HG02759 (cell line): ENCODE data around the gene BCL6.
A peak's percentile ranks its signal among the peaks of the same experiment; 100 is the strongest.

Source experiments
- ATAC-seq: cut with Tn5 transposase; IDR thresholded peaks from one replicate; pipeline ENCODE4 v1.9.1; 2021; ENCODE audit warnings: mild to moderate bottlenecking, moderate library complexity; ENCODE audit not compliant: unreplicated experiment

The BCL6 gene

DNA sequence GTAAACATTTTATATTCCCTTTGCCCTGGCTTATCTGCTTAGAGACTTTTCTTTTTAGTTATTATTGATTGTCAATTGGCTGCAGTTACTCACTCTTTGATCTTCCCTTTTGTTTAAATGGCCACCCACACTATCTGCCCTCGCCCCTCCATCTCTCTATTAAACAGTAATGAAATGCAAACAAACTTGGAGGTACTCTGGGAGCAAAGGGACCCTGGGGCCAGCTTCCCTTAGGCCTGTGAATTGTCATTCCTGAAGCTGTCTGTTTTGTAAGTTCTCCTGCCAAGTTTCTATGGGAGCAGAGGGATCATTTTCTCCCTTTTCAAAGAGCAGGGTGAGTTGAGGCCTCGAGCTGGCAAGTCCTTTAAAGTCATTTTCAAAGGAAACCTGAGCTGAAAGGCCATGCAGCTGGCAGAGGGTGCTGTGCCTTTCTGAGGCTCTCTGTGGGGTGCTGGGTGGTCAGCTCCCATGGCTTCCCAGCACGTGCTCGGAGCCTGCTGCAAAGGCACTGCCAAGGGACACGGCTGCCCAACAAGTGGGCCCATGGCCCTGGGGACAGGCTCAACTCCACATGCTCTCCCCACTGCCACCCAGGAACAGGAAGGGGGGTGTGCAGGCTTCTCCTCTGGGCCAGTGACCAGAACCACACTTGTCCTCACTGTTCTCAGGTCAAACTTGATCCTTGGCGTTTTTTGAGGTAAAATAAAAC is 25.5 kb downstream of the BCL6 start:
- no peak for ATAC-seq

DNA sequence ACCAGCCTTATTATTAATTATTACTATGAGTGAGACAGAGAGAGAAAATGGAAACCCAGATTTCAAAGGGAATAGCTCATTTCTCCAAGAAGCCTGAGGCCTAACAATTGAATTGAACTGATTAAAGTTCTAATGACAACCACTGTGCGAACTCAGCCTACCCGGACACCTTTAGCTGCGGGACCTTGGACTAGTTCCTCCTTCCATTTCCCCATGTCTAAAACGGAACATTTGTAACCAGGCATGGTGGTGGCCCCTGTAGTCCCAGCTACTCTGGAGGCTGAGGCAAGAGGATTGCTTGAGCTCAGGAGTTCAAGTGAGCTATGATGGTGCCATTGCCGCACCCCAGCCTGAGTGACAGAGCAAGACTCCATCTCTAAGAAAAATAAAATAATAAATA is 26.5 kb downstream of the BCL6 start:
- ATAC-seq, result no peak

DNA sequence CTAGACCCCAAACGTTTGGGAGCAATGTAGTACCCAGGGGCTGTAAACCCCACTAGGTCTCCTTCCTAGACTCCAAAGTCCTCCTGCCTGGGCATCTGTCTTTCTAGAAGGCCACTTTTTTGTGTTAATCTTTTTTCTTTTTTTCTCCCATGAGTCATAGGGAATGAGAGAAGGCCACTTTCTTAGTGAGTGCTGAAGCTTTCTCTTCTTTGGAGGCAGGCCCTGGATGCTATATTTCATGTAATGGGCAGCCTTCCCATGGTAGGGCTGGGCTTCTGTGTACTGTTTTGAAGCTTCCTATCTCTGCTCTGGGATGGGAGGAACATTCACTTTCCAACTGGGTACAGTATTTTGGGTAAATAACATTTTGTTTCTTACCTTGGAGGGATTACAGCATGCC is 27.7 kb downstream of the BCL6 start:
- ATAC-seq, result no peak

DNA sequence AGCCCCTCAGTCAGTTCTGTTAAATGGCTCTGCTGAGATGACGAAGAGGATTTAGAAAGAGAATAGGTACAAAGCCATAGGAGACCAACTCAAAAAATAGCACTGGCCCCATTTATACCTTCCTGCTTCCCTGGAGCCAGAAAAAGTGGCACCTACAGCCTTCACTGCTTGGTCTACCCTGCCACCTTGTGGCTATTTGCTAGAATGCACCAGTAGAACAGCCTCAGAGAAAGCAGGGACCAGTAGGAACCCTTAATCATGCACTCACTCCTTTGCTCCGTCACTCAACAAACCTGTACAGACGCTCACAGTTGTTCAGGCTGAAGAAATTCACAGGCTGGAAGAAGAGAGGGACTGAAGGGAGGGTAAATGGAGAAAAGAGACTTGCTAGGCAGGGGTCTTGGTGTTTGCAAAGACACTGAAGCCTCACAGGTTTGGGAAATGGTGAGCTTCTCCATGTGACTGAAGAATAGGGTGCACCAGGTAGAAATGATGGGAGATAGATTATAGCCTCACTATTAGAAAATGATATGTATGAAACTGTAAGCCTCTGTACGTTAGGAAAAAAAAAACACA is 30.8 kb downstream of the BCL6 start:
- peak; percentile 89 for ATAC-seq

DNA sequence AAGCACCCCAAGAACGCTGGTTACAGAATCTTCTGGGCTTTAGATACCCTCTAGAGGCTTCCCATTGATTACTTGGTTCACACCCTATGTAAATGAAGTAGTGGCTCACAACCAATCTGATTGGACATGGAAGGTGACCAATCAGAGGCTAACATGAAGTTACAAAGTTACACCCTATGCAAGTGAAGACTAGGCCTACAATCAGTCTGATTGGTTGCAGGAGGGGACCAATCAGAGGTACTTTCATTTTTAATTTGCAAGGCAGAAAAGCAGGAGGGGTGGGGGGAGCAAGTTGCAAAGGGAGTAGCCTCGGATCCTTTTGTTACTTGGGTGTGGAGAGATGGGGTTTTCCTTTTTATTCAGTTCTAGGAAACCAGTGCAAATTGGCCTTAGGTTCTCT is 31.8 kb downstream of the BCL6 start:
- ATAC-seq, result no peak

DNA sequence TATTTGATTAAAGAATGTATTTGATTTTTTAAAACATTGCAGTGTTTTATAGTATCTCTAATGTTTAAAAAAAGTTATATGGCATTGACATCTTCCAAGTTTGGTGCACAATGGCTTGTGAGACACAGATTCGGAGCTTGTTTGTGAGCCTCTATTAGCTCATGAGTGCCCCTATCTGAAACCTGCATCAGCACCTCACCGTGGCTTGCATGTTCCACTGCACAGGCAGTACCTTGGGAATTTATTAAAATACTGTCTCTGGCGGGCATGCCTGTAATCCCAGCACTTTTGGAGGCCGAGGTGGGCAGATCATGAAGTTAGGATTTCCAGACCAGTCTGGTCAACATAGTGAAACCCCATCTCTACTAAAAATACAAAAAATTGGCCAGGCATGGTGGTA is 36.1 kb downstream of the BCL6 start:
- no peak for ATAC-seq

DNA sequence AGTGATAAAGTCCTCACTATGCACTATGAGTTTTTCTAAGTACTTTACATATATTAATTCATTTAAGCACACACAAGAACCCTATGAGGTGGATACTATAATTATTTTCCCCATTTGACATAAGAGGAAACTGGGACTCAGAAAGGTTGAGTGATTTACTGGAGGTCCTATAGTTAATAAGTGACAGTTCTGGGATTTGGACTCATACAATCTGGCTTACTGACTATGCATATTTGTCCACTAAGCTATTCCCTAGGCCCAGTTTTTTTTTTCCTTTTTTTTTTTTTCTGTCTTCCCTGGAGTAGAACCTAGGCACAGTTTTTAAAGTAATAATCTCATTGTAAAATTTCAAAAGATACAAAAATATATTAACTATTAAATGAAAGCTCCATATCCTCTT is 36.6 kb downstream of the BCL6 start:
- ATAC-seq, result no peak

DNA sequence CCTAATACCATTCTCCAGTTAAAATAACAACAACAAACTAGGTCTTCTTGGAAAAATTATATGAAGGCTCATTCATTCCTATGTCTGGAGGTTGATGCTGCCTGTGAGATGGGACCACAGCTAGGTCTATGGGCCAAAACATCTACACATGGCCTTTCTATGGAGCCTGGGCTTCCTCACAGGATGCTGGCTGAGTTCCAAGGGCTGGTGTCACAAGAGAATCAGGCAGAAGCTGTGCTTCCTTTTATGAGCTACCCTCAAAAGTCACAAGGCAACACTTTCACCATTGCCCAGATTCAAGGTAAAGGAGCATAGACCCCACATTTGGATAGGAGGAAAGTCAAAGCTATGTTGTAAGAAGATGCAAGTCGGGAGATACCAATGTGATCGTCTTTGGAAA is 38.3 kb downstream of the BCL6 start:
- ATAC-seq, result no peak

DNA sequence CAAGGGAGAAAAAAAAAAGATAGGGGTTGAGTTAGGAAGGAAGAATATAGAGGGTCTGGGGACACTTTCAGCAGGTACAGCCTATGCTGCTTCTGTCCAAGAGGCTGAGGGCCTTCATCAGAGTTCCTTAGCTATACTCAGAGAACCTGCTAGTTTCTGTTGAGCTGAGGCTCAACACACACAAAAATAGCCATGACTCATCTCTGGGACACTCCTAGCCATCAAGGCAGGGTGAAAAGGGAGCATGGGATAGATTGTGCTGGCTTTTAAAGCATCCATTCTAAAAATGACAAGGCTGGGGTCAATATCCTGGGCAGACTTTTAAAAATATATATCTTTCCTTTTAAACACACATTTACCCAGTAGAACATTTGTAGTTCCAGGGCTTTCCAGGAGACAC is 40.1 kb downstream of the BCL6 start:
- ATAC-seq, result no peak

DNA sequence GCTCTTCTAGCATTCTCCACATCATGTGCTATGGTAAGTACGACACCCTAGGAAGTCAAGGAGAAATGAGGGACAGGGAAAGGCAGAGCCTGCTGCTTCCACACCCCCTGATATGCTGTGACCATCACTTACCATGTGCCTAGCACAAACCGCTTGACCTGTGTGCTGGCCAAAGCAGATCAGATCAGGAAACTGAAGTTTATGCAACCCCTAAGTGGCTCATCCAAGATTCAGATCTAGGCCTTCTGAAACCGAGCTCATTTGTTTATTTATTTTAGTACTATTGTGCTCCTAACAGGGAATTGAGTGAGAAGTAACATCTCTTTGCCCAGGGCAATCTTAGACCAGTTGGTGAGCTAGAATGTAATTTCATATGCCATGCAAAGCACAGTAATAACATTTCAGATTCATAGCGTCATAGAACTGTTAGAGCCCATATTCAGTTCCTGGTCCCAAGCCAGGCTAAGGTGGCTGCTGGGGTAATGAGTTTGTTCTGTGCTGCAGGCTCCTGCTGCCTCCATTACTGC is 42.7 kb downstream of the BCL6 start, which contains the start of gene RTP2:
Gene RTP2 (minus strand): TSS at position 51 of the 527 bp plus-strand sequence. CDS start 429 bp downstream, outside the sequence.
- no peak for ATAC-seq

DNA sequence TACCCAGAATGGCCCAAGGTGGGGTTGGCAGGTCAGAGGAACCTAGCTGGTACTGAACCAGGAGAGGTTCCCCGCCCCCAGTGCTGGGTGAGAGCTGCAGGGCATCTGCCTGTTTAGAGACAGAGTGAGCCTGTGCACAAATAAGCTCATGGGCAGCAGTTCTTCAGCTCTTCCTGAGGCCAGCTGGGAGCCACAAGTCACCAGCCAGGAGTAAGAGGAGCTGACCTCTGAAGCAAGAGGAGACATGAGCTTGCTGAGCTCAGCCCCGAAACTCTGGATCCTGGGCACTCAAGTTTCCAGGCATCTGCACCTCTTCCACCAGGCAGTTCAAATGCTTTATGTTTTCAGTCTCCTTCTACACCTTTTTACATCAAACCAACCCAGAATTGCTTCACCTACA is 45.0 kb downstream of the BCL6 start:
- ATAC-seq, result no peak

DNA sequence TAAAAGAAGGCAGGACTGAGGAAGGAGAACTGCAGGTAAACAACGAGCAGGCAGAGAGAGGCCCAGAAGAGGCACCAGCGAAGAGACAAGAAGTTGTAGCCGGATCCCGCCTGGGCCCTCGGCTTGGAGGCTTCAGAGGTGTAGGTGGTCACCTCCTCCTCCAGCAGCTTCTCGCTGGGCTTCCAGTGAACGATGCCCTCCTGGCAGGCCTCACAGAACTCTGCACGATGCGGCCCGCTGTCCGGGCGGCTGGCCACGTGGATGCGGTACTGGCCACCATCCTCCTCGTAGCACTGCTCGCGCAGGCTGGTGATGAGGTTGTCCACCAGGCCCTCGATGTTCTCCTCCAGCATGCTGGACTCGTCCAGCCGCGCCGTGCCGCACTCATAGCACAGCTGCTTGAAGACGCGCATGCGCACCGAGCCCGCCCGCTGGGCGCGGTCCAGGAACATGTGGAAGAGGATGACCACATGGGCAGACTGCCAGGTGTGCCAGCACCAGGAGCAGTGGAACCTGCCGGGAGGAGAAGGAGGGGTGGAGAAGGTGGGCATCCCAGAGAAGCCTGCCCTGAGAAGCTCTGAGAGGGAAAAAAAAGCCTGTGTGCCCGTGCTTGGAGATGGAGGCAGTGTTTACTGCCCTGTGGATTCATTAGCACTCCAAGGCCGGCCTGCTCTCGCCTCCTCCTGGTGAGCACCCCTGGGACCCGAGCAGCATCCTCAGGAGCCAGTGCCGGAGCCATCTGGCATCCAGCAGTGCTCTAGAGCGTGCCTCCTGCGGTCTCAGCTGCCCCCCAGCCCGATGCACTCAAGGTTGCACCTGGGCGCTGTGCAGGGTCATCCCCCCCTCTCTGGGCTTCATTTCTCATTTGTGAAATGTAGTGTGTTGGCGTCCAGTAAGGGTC is 46.5 kb downstream of the BCL6 start:
- no peak for ATAC-seq

DNA sequence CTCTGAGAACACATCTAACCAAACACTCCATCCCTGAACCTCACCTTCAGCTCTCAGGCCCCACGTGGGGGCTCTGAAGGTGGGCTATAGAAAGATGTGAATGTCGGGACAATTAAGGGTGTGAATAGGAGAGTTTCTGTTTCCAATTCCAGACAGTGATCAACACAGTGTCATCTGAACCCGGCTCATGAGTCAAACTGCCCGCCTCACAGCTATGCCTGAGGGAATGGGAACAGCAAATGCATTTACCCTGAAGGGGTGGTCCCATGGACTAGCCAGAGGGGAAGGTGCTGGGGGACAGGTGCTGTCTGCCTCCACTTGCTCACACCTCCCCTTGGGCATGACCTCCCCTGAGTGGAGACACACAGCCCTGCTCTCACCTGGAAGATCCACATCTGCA is 49.2 kb downstream of the BCL6 start:
- ATAC-seq, result no peak

DNA sequence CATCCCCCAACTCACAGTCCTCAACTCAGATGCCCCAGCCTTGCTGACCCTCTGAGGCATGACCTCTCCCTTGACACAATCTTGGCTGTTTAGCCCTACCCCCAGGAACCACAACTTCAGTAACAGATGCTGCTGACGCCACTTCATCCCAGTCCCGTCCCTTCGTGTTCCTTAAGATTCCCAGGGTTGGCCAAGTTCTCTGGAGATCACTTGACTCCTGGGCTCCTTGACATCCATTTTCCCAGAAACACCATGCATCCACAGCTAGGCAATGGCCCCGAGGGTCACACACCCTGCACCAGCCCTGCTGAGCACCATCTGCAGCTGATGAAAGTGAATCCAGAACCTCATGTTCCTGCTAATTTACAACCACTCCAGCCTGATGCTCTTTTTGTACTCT is 49.8 kb downstream of the BCL6 start:
- no peak for ATAC-seq

DNA sequence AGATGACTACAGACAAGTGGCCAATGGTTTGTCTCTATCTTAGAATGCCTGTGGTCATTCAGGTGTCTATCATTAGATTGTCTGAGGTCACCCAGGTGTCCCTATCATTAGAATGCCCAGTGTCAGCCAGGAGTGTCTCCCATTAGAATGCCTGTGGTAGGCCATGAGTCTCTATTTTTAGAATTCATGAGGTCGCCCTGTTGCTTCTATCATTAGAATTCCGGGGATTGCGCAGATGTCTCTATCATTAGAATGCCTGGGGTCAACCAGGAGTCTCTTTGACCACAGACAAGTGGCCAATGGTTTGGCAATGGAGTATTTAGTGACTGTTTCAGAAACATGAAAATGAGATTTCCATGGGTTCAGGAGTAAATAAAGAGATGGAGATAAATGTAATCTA is 50.5 kb downstream of the BCL6 start:
- ATAC-seq, result no peak

DNA sequence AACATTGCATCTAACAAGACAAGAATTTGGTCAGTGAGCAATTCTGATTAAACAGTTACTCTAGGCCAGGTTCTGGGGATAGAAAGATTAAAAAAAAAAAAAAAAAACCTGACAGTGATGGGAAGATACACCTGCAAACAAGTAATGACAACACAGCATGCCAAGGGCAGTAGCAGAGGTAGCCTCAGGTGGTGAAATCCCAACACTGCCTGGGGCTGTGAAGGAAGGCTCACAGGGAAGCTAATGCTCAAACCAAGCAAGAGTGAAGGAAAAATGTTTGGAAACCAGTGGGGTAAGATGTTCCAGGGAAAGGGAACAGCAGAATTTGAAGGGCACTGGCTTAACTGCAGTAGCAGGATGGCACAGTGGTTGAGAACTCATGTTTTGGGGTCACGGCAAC is 51.8 kb downstream of the BCL6 start:
- ATAC-seq, result no peak

DNA sequence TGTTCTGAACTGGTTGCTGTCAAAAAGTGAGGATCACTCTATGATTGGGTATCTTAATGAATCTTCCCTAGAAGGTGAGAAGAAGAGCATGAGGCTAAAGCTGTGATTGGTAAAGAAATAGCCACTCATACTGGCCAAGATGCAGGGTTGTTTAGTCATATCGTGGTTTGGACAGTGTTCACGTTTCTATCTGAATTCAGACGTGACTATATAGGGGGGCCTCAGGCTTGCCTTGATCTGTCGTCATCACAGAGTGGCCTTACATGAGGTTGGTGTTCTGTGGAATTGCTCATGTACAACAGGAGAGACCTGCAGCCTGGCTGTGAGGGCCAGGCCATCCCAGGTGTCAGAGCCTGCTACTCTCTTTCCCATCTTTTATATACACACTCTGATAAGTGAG is 55.3 kb downstream of the BCL6 start:
- ATAC-seq, result no peak

DNA sequence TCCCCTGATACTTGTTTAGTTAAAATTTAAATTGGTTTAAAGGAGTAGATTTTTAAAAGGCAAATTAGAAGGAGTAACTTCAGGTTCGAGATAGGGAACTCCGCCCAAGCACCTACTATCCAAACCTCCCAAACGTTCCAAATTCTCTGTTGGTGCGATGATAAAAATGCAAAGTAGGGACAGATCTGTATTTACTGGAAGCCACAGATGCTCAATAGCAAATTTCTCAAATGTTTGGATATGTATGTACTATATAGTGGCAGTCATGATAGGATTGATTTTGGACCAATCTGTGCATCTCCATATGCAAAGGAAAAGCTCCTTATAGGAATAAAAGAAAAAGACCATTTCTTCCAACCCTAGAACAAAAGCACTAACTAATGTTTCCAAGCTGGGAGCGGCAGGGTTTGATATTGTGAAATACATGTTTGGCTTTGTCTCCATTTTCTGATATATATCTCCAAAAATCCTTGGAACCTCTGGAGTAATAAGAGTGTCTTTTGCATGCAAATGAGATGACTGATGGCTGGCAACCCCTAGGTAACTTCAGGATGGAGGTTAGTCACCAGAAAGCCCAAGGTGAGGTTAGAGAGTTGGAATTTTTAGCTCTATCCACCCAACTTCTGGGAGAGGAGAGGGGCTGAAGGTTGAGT is 58.5 kb downstream of the BCL6 start:
- ATAC-seq, result no peak

DNA sequence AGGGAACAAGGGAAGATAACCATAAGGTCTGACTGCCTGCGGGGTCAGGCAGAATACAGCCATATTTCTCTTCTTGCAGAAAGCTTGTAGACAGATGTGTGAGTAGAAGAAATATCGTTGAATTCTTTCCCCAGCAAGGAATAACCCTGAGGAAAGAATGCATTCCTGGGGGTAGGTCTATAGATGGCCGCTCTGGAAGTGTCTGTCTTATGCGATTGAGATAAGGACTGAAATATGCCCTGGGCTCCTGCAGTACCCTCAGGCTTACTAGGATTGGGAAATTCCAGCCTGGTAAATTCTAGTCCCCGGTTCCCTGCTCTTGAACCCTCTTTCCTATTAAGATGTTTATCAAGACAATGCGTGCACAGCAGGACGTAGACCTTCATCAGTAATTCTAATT is 59.3 kb downstream of the BCL6 start:
- ATAC-seq, result no peak

DNA sequence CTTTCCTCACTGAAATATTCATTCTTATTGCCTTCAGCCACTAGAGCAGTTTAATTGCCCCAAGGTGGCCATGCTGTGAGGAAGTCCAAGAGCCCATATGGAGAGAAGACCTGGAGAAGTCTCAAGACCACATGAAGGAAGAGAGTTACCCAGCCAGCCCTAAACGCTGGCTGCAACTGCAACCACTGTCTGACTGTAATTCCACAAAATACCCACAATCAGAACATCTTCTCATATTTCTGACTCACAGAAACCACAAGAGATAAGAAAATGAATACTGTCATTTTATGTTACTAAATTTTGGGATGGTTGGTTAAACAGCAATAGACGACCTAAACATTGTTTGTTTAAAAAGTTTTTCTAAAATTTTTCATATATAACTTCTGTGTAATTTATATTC is 60.4 kb downstream of the BCL6 start:
- no peak for ATAC-seq

DNA sequence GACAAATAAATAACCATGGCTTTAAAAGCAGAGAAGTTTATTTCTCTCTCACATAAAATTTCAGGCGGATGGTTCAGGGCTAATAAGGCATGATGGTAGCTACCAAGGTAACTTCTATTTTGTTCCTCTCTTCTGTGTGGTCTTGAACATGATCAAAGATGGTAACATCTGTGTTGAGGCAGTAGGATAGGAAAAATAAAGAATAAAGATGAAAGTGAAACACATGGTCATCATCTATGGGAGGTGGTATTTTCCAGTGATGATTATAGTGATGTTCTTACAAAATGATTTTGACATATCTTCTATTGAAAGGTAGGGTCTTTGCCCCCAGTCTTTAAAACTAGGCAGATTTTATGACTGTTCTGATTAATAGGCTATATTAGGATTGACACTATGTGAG is 60.8 kb downstream of the BCL6 start:
- ATAC-seq, result no peak
